AG10803 (cell line): Measurements from ENCODE around the gene PRKRIP1.

Experiments
- DNase-seq: peaks from one replicate; pipeline ENCODE4 v3.0.0; 2010; ENCODE audit warnings: low read depth
- H3K4me3 ChIP-seq: 2 replicates; pipeline ENCODE4 v1.5.1; 2011; ENCODE audit warnings: mild to moderate bottlenecking, low read length, control low read depth
- CTCF ChIP-seq: conservative IDR thresholded peaks from 2 replicates; pipeline ENCODE4 v1.5.1; 2011; ENCODE audit warnings: mild to moderate bottlenecking, low read length, control low read depth, inconsistent platforms

The PRKRIP1 gene

GRCh38 chr7:102387064-102387463 lies 9.1 kb upstream of the PRKRIP1 start:
- no peak for DNase-seq
- H3K4me3 ChIP-seq: no peak overlapping the region
- TF ChIP-seq CTCF: no peak

DNA sequence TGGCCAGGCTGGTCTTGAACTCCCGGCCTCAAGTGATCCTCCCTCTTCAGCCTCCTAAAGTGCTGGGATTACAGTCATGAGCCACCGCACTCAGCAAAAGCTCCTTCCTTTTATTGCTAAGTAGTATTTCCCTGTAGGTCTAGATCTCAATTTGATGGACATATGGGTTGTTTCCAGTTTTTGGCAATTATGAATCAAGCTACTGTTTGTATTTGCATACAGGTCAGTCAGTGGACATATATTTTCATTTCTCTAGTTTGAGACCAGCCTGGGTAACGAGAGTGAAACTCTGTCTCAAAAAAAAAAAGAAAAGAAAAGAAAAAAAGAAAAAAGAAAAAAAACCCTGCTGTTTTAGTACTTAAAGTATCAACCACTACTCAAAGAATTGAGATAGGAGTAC lies 6.4 kb upstream of the PRKRIP1 start:
- TF ChIP-seq CTCF: no peak
- no peak for DNase-seq
- no peak overlapping the region for H3K4me3 ChIP-seq

- DNase-seq: peak; percentile 65
- H3K4me3 ChIP-seq: no peak overlapping the region
- TF ChIP-seq CTCF: peak; percentile 89
These were observed 5.3 kb upstream of the PRKRIP1 start for GRCh38 chr7:102390697-102391484.

- no peak overlapping the region for H3K4me3 ChIP-seq
- TF ChIP-seq CTCF: no peak
- DNase-seq: no peak
These were observed 3.8 kb upstream of the PRKRIP1 start for GRCh38 chr7:102392330-102392729.

GRCh38 chr7:102393467-102393866 lies 2.7 kb upstream of the PRKRIP1 start:
- TF ChIP-seq CTCF: no peak
- no peak overlapping the region for H3K4me3 ChIP-seq
- DNase-seq: no peak

GRCh38 chr7:102395592-102395872 lies 631 bp upstream of the PRKRIP1 start:
- peak overlapping the region; percentile 99 for H3K4me3 ChIP-seq
- DNase-seq: no peak
- TF ChIP-seq CTCF: no peak

DNA sequence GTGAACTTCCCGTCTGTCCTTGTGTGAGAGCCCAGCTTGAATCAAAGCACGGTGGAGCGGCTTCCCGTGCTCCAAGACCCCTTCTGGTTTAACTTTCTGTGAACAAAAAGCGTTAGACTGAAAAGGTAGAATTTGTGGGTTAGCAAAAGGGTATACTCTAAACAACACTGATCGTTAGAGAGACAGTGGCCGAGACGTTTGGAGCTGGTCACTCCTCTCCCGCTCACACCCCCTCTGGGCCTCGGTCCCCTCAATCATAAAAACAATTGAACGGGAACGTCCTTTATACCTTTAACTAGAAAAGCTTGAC lies 502 bp downstream of the PRKRIP1 start:
- H3K4me3 ChIP-seq: peak overlapping the region; percentile 99
- TF ChIP-seq CTCF: no peak
- no peak for DNase-seq
